Fibroblast of lung (primary cell): ENCODE results near the gene RRAS. TPM values are rescaled to one million over a fixed set of nuclear protein-coding genes. Genes with fewer than 3 reads are reported as not detected.

ENCODE experiments used
- DNase-seq, 2 donors: peaks; one replicate each; pipeline versions ENCODE4 v3.0.0 to v3.0.0-alpha.2; 2010; ENCODE audit warnings: low read depth in 2 of 2
- H2AFZ ChIP-seq: 2 replicates; pipeline ENCODE4 v1.5.1; 2012; ENCODE audit warnings: low read length, control low read depth, inconsistent platforms
- H3K27ac ChIP-seq: 2 replicates; pipeline ENCODE4 v1.5.1; 2011; ENCODE audit warnings: low read length, control low read depth; ENCODE audit not compliant: insufficient read depth
- H3K27me3 ChIP-seq: 2 replicates; pipeline ENCODE4 v1.5.1; 2011; ENCODE audit warnings: mild to moderate bottlenecking, low read length; ENCODE audit not compliant: control insufficient read depth, insufficient read depth
- H3K36me3 ChIP-seq: 2 replicates; pipeline ENCODE4 v1.5.1; 2011; ENCODE audit warnings: low read length; ENCODE audit not compliant: control insufficient read depth, insufficient read depth
- H3K4me1 ChIP-seq: 2 replicates; pipeline ENCODE4 v1.5.1; 2011; ENCODE audit warnings: low read length; ENCODE audit not compliant: control insufficient read depth, insufficient read depth; ENCODE audit errors: extremely low read depth
- H3K4me2 ChIP-seq: 2 replicates; pipeline ENCODE4 v1.5.1; 2011; ENCODE audit warnings: low read length, control low read depth; ENCODE audit not compliant: insufficient read depth; ENCODE audit errors: extremely low read depth
- H3K4me3 ChIP-seq, 4 experiments: fragments of 200-600 bp in 1 of 4; sonication (generic) in 1 of 4; replicated peaks in 1 of 4; 2 replicates each; pipeline ENCODE4 v1.5.1; 2011 to 2016; ENCODE audit warnings: low read length in 4 of 4, low read depth in 3 of 4, mild to moderate bottlenecking in 3 of 4, control low read depth in 2 of 4, inconsistent platforms in 1 of 4, mixed read lengths in 1 of 4; ENCODE audit not compliant: insufficient read depth in 1 of 4; ENCODE audit errors: control extremely low read depth in 1 of 4
- H3K79me2 ChIP-seq: 2 replicates; pipeline ENCODE4 v1.5.1; 2012; ENCODE audit warnings: mild to moderate bottlenecking, low read length, inconsistent platforms; ENCODE audit not compliant: control insufficient read depth, insufficient read depth
- H3K9ac ChIP-seq: 2 replicates; pipeline ENCODE4 v1.5.1; 2011; ENCODE audit warnings: mild to moderate bottlenecking, low read length, control low read depth; ENCODE audit not compliant: insufficient read depth
- H3K9me3 ChIP-seq: 2 replicates; pipeline ENCODE4 v1.5.1; 2012; ENCODE audit warnings: low read depth, low read length; ENCODE audit not compliant: control insufficient read depth, insufficient read depth
- H4K20me1 ChIP-seq: 2 replicates; pipeline ENCODE4 v1.5.1; 2011; ENCODE audit warnings: low read length; ENCODE audit not compliant: control insufficient read depth, insufficient read depth; ENCODE audit errors: extremely low read depth
- EZH2 ChIP-seq: IDR thresholded peaks from 2 replicates; pipeline ENCODE4 v1.5.1; 2012; ENCODE audit warnings: low read length, control low read depth, mild to moderate bottlenecking; ENCODE audit errors: missing control alignments
- polyA plus RNA-seq, 2 donors: library from polyadenylated mRNA; depleted of rRNA in 1 of 2; stranded (reverse) in 1 of 2; unstranded in 1 of 2; fragments of >200 nt; gene quantifications; 2 replicates each; pipeline ENCODE4 v1.2.1, GENCODE V29; 2011 to 2012; ENCODE audit warnings: missing spikeins in 1 of 2
- total RNA-seq: library from RNA; depleted of rRNA; stranded (reverse); fragments of >200 nt; gene quantifications from 2 replicates; pipeline ENCODE4 v1.2.1, GENCODE V29; 2014
- TF ChIP-seq, protein P1 (sequence below), 2 donors: IDR thresholded peaks in 1 of 2; conservative IDR thresholded peaks in 1 of 2; 1 replicate in 1 of 2; 2 replicates in 1 of 2; pipeline ENCODE4 v1.5.1; 2011 to 2012; ENCODE audit warnings: low read length in 2 of 2, control low read depth in 1 of 2, inconsistent platforms in 1 of 2, low read depth in 1 of 2, mild to moderate bottlenecking in 1 of 2

The RRAS gene
- total and polyA plus RNA-seq, 2 donors (not counting 1 experiment from before 2014, with no cell fraction given) = 60.1 to 129 TPM

DNA sequence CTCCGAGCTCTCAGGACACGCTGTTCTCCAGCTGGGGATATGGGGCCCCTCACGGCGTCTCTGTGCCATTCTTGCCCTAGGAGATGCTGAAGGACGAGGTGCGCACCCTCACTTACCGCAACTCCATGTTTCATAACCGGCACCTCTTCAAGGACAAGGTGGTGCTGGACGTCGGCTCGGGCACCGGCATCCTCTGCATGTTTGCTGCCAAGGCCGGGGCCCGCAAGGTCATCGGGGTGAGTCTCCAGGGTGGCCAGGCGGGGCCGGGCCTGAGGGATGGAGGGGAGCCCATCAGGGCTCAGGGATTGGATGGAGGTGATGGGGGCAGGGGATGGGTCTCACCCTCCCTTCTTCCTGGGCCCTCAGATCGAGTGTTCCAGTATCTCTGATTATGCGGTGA, 41.9 kb upstream of the RRAS start:
- no peak overlapping the region for H3K4me2 ChIP-seq
- no peaks in the 10 kb centered on the region for H4K20me1 ChIP-seq
- no peak overlapping the region for H3K4me3 ChIP-seq
- no peak for TF ChIP-seq EZH2
- no peak for DNase-seq
- H3K27ac ChIP-seq = no peak overlapping the region
- H3K9ac ChIP-seq = no peak overlapping the region
- H3K79me2 ChIP-seq = peaks cover 40% of the 10 kb centered on the region
- no peaks in the 10 kb centered on the region for H3K27me3 ChIP-seq
- peaks cover 4% of the 10 kb centered on the region for H3K4me1 ChIP-seq
- no peak overlapping the region for H2AFZ ChIP-seq
- peaks cover 27% of the 10 kb centered on the region for H3K36me3 ChIP-seq
- H3K9me3 ChIP-seq = no peaks in the 10 kb centered on the region

DNA sequence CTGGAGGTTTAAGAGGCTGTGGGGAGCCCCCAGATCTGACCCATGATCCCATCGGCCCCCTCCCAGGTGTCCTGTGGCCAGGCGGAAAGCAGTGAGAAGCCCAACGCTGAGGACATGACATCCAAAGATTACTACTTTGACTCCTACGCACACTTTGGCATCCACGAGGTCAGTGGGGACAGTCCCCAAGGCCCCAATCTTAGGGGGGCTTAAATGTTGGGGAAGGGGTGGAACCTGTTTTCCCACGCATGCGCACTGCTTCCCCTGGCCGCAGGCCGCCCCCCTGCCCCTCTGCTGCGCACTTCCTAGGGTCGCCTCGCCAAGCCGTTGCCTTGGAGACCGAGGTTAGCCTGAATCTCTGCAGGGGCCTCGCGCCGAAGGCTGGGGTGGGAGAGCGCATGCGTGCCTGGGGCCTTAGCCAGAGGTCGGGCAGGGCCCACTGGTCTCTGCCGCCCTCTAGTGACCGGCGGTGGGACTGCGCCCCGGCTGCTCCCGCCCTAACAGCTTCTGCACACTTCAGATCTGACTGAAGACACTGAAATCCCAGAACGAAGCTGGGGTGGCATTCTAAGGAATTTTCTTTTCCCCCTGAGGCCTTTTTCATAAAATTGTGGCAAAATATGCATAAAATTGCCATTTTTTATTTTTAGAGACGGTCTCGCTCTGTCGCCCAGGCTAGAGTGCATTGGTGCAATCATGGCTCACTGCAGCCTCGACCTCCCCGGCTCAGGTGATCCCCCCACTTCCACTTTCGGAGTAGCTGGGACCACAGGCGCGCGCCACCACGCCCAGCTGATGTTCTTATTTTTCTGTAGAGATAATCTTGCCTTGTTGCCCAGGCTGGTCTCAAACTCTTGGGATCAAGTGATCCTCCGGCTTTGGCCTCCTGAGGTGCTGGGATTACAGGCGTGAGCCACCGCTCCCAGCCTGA, 40.7 kb upstream of the RRAS start:
- Histone ChIP-seq H3K36me3 (peaks cover 19% of the 10 kb centered on the region), H4K20me1 (no peaks in the 10 kb centered on the region), H3K9ac (no peak overlapping the region), H3K4me2 (peak overlapping the region; percentile 62), H3K4me3 (peak overlapping the region in 2 of 4 experiments; percentile 30 to 32), H2AFZ (no peak overlapping the region), H3K4me1 (peaks cover 4% of the 10 kb centered on the region), H3K9me3 (no peaks in the 10 kb centered on the region), H3K79me2 (peaks cover 40% of the 10 kb centered on the region), H3K27ac (peak overlapping the region; percentile 52), H3K27me3 (no peaks in the 10 kb centered on the region)
- TF ChIP-seq, protein P1, sequence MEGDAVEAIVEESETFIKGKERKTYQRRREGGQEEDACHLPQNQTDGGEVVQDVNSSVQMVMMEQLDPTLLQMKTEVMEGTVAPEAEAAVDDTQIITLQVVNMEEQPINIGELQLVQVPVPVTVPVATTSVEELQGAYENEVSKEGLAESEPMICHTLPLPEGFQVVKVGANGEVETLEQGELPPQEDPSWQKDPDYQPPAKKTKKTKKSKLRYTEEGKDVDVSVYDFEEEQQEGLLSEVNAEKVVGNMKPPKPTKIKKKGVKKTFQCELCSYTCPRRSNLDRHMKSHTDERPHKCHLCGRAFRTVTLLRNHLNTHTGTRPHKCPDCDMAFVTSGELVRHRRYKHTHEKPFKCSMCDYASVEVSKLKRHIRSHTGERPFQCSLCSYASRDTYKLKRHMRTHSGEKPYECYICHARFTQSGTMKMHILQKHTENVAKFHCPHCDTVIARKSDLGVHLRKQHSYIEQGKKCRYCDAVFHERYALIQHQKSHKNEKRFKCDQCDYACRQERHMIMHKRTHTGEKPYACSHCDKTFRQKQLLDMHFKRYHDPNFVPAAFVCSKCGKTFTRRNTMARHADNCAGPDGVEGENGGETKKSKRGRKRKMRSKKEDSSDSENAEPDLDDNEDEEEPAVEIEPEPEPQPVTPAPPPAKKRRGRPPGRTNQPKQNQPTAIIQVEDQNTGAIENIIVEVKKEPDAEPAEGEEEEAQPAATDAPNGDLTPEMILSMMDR (conservative IDR thresholded peaks at IDR 0.05 in 1 of 2, IDR thresholded peaks at IDR 0.05 in 1 of 2; ENCODE audit: low read depth in 1 of 2, low read length in 2 of 2) = peak; percentile 90 to 98
- no peak for TF ChIP-seq EZH2
- peak; percentile 61 to 83 for DNase-seq

DNA sequence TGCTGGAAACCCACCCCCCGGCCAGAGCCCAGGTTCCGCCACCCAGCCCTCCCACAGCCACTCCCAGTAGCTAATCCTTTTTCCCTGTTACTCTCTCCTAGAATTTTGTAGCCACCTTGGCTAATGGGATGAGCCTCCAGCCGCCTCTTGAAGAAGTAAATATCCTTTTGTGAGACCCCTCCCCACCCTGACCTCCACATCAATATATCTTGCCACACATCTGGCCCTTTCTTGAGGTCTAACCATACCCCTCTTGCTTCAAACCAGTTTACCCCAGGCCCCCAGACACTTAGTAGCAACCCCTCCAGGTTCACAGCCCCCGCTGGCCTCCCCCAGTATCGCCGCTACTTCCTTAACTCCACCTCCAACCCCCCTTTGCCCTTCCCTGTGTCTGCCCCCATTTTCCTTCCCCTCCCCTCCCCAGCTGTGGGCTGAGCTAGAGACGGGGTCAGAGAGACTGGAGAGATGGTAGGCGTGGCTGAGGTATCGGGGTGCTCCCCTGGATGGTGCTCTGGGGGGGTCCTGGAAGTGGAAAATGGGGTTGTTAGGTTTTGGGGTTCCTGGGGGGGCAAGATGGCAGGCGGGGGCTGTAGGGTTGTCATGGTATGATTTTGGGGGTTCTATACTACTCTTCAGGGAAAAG, 39.9 kb upstream of the RRAS start:
- H3K9me3 ChIP-seq = no peaks in the 10 kb centered on the region
- no peaks in the 10 kb centered on the region for H4K20me1 ChIP-seq
- H3K27ac ChIP-seq = peak overlapping the region; percentile 52
- H3K79me2 ChIP-seq = peaks cover 40% of the 10 kb centered on the region
- H3K36me3 ChIP-seq = peaks cover 15% of the 10 kb centered on the region
- no peak overlapping the region for H3K4me3 ChIP-seq
- no peak overlapping the region for H3K4me2 ChIP-seq
- TF ChIP-seq EZH2 = no peak
- TF ChIP-seq, protein P1 (conservative IDR thresholded peaks at IDR 0.05 in 1 of 2, IDR thresholded peaks at IDR 0.05 in 1 of 2; ENCODE audit: low read depth in 1 of 2, low read length in 2 of 2) = no peak
- H3K9ac ChIP-seq = no peak overlapping the region
- no peak overlapping the region for H2AFZ ChIP-seq
- no peaks in the 10 kb centered on the region for H3K27me3 ChIP-seq
- no peak for DNase-seq
- H3K4me1 ChIP-seq = peaks cover 4% of the 10 kb centered on the region
